Measurements from ENCODE around the gene FUT1.

Gene FUT1

DNA sequence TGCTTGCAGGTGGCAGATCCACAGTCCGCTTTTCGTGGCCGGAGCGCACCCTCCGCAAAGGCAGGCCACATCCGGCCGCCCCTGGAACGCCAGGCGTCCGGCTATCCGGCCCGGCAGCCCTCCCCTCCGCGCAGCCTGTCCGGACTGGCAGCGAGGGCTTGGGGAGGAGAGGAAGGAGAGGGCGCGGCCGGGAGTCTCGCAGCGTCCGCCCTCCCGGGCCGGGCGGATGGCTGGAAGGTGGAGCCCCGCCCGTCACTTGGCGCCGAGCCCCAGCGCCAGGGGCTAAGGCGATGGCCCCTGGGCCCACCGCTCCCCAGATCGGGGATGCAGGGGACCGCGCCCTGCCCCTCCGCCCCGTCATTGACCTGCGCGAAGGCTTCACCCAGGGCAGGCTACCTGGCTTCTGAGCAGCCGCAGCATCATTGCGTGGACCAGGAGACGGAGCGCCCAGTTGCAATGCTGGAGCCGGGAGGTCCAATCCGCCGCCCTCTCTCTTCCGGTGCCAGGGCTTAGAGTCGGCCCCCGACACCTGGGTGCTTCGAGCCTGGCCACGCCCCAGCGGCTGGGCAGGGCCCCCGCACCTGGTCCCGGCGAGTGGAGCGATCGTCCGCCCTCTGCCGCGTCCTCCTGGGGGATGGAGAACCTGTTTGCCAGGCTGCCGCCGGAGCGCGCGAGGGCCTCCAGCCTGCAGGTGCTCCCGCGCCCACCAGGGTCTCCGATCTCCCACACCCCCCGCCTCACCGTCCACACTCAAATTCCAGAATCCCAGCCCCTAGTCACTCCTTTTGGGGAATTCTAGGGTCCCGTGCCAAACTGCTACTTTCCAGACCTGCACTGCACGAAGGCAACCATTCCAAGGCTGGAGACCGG is at the start of gene FUT1:
FUT1 (minus strand) TSS at position 146 of the 870 bp plus-strand sequence. CDS start 1,360 bp downstream, outside the sequence.
- peak within 1 kb of the TSS; percentile 20 for H3K4me3 ChIP-seq (ENCODE audit: low read depth, low read length)
- DNase-seq (ENCODE audit: low read depth), result no peak
- TF ChIP-seq, protein P1, sequence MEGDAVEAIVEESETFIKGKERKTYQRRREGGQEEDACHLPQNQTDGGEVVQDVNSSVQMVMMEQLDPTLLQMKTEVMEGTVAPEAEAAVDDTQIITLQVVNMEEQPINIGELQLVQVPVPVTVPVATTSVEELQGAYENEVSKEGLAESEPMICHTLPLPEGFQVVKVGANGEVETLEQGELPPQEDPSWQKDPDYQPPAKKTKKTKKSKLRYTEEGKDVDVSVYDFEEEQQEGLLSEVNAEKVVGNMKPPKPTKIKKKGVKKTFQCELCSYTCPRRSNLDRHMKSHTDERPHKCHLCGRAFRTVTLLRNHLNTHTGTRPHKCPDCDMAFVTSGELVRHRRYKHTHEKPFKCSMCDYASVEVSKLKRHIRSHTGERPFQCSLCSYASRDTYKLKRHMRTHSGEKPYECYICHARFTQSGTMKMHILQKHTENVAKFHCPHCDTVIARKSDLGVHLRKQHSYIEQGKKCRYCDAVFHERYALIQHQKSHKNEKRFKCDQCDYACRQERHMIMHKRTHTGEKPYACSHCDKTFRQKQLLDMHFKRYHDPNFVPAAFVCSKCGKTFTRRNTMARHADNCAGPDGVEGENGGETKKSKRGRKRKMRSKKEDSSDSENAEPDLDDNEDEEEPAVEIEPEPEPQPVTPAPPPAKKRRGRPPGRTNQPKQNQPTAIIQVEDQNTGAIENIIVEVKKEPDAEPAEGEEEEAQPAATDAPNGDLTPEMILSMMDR (conservative IDR thresholded peaks at IDR 0.05; ENCODE audit: low read depth, low read length), result no peak

DNA sequence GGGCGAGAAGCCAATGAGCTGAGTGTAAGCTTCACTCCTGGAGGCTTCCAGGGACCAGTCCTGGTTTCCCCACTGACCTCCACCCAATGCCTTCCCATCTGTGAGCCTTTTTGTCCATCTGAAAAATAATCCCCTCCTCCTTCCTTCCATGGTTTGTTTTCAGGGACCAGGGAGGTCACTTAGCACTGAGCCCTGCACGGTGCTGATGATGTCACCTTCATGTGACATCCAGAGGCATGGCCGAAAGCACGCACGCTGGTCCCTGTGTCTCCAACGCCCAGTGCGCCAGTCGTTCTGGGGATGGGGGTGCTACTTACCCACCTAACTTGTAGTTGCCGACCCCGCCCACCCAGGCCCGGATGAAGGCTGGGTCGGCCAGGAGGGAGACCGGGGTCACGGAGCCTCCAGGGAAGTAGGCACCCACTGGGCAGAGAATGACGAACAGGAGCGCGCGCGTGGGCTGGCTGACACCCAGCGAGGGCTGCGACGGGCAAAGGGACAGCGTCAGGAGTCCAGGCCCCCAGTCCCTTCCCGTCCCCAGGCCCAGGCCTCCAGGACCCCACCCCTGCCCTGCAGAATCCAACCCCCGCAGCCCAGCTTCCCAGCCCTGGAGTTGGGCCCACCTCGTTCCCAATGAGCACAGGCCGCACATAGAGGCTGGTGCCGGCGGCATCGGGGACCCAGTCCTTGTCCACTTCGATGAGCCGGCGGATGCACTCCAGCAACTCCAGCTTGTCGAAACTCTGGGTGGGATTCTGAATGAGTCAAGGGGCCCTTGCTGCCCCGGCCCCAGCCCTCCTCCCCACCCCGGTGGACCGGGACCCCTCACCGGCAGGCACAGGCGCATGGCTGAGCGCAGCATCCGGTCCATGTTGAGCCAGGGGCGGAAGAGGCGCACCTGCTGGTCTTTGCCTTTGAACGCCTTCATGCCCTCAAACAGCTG is 47.2 kb upstream of the FUT1 start:
- H3K4me3 ChIP-seq (ENCODE audit: low read depth, low read length), result no peak overlapping the region
- peak; percentile 15 for DNase-seq (ENCODE audit: low read depth)
- TF ChIP-seq, protein P1 (conservative IDR thresholded peaks at IDR 0.05; ENCODE audit: low read depth, low read length), result no peak

DNA sequence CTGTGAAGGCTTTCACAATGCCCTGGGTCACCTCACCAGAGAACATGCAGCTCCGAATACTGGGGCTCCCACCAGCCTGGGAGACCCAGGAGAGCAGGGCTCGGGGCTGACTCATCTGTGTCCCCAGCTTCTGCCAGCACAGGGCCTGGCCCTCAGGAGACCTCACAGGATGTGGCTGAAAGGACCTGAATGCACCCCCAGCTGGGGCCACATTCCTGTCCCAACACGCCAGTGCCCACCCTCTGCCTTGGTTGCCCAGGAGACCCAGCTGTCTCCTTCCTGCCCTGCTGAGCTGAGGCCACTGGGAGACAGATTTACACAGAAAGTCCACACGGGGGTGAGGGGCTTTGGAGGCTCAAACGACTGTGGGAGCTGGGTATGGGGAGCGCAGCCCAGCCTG is 46.5 kb upstream of the FUT1 start:
- DNase-seq (ENCODE audit: low read depth), result peak; percentile 58
- no peak overlapping the region for H3K4me3 ChIP-seq (ENCODE audit: low read depth, low read length)
- TF ChIP-seq, protein P1 (conservative IDR thresholded peaks at IDR 0.05; ENCODE audit: low read depth, low read length), result no peak

DNA sequence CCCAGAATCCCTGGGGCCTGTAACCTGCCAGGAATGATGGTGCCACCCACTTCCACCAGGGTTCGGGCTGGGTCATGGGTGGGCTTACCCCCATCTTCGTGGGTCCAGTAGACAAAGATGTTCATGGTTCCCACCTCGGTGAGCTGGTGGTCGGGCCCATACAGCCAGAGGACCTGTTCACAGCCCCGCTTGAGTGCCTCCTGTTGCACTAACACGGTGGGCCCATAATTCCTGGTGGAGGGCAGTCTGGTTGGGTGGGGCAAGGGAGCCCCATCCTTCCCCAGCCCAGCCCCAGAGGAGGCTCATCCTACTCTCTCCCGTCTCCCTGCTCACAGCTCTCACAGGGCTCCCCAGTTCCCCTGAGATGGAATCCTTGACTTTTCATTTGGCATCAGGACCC is 44.7 kb upstream of the FUT1 start:
- no peak for DNase-seq (ENCODE audit: low read depth)
- TF ChIP-seq, protein P1 (conservative IDR thresholded peaks at IDR 0.05; ENCODE audit: low read depth, low read length), result no peak

DNA sequence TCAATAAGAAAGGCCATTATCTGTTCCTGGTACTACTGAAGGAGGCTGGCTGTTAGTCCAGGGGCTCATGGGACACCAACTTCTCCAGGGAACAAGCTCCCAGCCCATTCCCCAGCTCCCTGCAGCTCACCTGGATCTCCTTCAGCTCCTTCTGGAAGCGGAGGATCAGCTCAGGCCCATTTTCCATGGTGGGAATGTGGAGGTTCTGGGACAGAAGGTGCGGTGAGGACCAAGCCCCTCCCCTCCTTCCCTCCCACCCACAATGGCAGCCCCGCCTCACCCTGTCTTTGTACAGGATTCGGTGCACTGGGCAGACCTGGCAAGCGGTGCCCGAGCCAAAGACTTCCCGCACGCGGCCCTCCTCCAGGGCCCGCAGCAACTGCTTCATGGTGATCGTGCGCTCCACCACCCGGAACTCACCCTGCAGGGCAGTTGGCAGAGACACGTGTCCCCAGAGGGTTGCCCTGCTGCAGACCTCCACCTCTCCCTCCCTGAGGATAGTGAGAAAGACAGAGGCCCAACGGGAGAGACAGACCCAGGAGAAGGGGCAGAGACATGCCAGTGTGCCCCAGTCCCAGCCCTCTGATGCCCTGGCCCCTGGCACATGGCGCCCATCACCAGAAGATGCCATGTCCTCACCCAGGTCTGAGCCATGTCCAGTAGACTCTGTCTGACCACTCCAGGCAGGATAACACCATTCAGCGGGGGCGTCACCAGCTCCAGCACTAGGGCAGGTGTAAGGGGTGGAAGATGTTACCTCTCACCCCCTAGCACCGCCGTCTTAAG is 44.0 kb upstream of the FUT1 start:
- H3K4me3 ChIP-seq (ENCODE audit: low read depth, low read length), result no peak overlapping the region
- TF ChIP-seq, protein P1 (conservative IDR thresholded peaks at IDR 0.05; ENCODE audit: low read depth, low read length), result no peak
- no peak for DNase-seq (ENCODE audit: low read depth)

More for the DNA sequence above, 44.7 kb upstream of the FUT1 start:
- no peak overlapping the region for H3K4me3 ChIP-seq (ENCODE audit: low read depth, low read length)

DNA sequence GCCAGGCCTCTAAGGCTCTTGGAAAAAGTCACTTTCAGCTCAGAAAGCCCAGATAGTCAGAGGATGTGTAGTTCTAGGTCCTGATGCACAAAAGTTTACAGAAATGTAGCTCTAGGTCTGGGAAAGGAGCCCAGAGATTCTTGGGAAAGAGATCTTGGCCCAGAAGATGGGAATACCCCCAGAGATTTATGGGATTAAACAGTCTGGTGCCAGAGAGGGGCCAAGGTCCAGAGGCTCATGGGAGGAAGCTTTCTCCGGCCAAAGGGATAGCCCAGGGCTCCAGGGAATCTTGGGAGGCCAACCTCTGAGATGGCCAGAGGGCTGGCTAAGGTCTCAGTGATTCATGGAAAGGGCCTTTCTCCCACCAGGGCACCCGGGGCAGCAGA is 43.2 kb upstream of the FUT1 start:
- no peak for DNase-seq (ENCODE audit: low read depth)
- no peak overlapping the region for H3K4me3 ChIP-seq (ENCODE audit: low read depth, low read length)
- TF ChIP-seq, protein P1 (conservative IDR thresholded peaks at IDR 0.05; ENCODE audit: low read depth, low read length), result no peak

Data from choroid plexus epithelial cell (primary cell).